DMS153 treated with DMSO at 0.1 percent for 48 hours (cell line): ENCODE data around the gene TAPBP.
"Not testable (repeated sequence)": the region's sequence is repeated elsewhere in the genome, so short reads cannot be mapped to it uniquely, and the experiment has no call there.

Source experiments
- DNase-seq: peaks from one replicate; lab custom pipeline; 2025; ENCODE audit not compliant: unreplicated experiment; lab: John Stamatoyannopoulos, UW

Gene TAPBP

GRCh38 chr6:33313709-33314514, at the start of gene TAPBP:
TSS of gene TAPBP (minus strand) at chr6:33314078. CDS start at chr6:33314041, 37 bp downstream.
- peak; percentile 3 for DNase-seq

GRCh38 chr6:33363486-33363885, 49.6 kb upstream of the TAPBP start:
- not testable (repeated sequence) for DNase-seq

GRCh38 chr6:33359331-33359730, 45.5 kb upstream of the TAPBP start:
- no peak for DNase-seq

- DNase-seq: not testable (repeated sequence)
Measured at GRCh38 chr6:33357160-33357871, 43.4 kb upstream of the TAPBP start.

- DNase-seq: no peak
Measured at GRCh38 chr6:33356295-33356694, 42.4 kb upstream of the TAPBP start.

GRCh38 chr6:33355860-33356259, 42.0 kb upstream of the TAPBP start:
- not testable (repeated sequence) for DNase-seq

GRCh38 chr6:33347816-33348215, 33.9 kb upstream of the TAPBP start:
- DNase-seq: no peak

- not testable (repeated sequence) for DNase-seq
Measured at GRCh38 chr6:33346972-33347371, 33.1 kb upstream of the TAPBP start.

GRCh38 chr6:33344701-33345697, 31.1 kb upstream of the TAPBP start:
- DNase-seq: peak; percentile 51

GRCh38 chr6:33343953-33344611, 30.2 kb upstream of the TAPBP start:
- no peak for DNase-seq

- not testable (repeated sequence) for DNase-seq
Measured at GRCh38 chr6:33343606-33343952, 29.7 kb upstream of the TAPBP start.

GRCh38 chr6:33339193-33339592, 25.3 kb upstream of the TAPBP start:
- no peak for DNase-seq

GRCh38 chr6:33336495-33336894, 22.6 kb upstream of the TAPBP start:
- DNase-seq: no peak

- DNase-seq: no peak
Measured at GRCh38 chr6:33335916-33336315, 22.0 kb upstream of the TAPBP start.

- DNase-seq: no peak
Measured at GRCh38 chr6:33333666-33334065, 19.8 kb upstream of the TAPBP start.

- no peak for DNase-seq
Measured at GRCh38 chr6:33330736-33331135, 16.9 kb upstream of the TAPBP start.

GRCh38 chr6:33329058-33329457, 15.2 kb upstream of the TAPBP start:
- DNase-seq: no peak

- no peak for DNase-seq
Measured at GRCh38 chr6:33324125-33324524, 10.2 kb upstream of the TAPBP start.

GRCh38 chr6:33323623-33323948, 9.7 kb upstream of the TAPBP start:
- DNase-seq: no peak

- no peak for DNase-seq
Measured at GRCh38 chr6:33321227-33321626, 7.3 kb upstream of the TAPBP start.
